Uterus (tissue), 2 donors: ENCODE results near the gene SMURF1.

Source experiments
- CTCF ChIP-seq, 4 experiments: fragments of 200-600 bp in 2 of 4; fragments of 450-650 bp in 2 of 4; sonication (generic) in 2 of 4; IDR thresholded peaks; one replicate each; pipeline ENCODE4 v1.5.1; 2016 to 2019; ENCODE audit warnings: antibody characterized with exemption in 4 of 4, mild to moderate bottlenecking in 2 of 4, moderate library complexity in 1 of 4
- POLR2A ChIP-seq, 2 donors: fragments of 450-650 bp; IDR thresholded peaks; one replicate each; pipeline ENCODE4 v1.6.1; 2016; ENCODE audit warnings: antibody characterized with exemption in 2 of 2, mild to moderate bottlenecking in 1 of 2, moderate library complexity in 1 of 2

- TF ChIP-seq CTCF (IDR thresholded peaks at IDR 0.05): no peak
- TF ChIP-seq POLR2A (IDR thresholded peaks at IDR 0.05): no peak
Observed at GRCh38 chr7:99137411-99138180, 6.3 kb downstream of the SMURF1 start.
